ENCODE results near the gene MED16.

- TF ChIP-seq POLR2A (IDR thresholded peaks at IDR 0.05) (no peak), CTCF (IDR thresholded peaks at IDR 0.05) (no peak), EP300 (IDR thresholded peaks at IDR 0.05) (no peak)
These were observed 58.8 kb downstream of the MED16 start for GRCh38 chr19:834216-834615.
